ENCODE results near the gene DDX10. TPM values are rescaled to one million over a fixed set of nuclear protein-coding genes. Genes with fewer than 3 reads are reported as not detected.

Gene DDX10
- polyA plus RNA-seq, 4 donors = 7.3 to 22.0 (median 12.1) TPM

DNA sequence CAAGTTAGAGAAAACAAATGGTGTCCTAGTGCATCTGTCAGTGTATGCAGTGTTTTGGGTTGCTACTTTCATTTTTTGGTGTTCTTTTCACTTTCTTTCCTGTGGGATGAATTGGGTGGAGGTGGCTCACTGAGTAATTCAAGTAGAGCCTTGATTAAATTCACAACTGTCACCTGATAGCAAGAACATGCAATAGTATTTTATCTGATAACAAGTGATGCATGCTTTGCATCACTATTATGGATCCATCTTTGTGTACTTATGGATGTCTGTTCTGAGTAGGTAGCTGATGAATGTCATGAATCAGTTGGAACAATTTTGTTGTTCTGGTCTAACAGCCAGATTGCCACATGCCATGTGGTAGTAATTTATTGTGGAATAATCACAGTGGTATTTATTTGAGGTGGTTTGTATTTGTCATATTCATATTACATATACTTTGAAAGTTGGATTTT, 87.5 kb downstream of the DDX10 start:
- Histone ChIP-seq H3K27ac (ENCODE audit: low read depth in 1 of 3, low read length in 2 of 3) (no peak overlapping the region), H3K27me3 (ENCODE audit: control insufficient read depth in 3 of 3, insufficient read depth in 3 of 3, low read length in 3 of 3) (no peaks in the 10 kb centered on the region), H3K4me3 (ENCODE audit: low read depth in 1 of 3, low read length in 3 of 3) (no peak overlapping the region), H3K4me1 (ENCODE audit: control insufficient read depth in 3 of 3, insufficient read depth in 2 of 3, low read depth in 1 of 3, low read length in 2 of 3) (peaks cover 0 to 3% (median 0%) of the 10 kb centered on the region in 3 donors), H3K36me3 (ENCODE audit: control insufficient read depth in 3 of 3, insufficient read depth in 2 of 3, low read depth in 1 of 3, low read length in 3 of 3) (no peaks in the 10 kb centered on the region), H3K9me3 (ENCODE audit: control insufficient read depth in 2 of 2, insufficient read depth in 1 of 2, low read depth in 1 of 2, low read length in 1 of 2) (no peaks in the 10 kb centered on the region)
- FAIRE-seq (no peak), DNase-seq (no peak)

DNA sequence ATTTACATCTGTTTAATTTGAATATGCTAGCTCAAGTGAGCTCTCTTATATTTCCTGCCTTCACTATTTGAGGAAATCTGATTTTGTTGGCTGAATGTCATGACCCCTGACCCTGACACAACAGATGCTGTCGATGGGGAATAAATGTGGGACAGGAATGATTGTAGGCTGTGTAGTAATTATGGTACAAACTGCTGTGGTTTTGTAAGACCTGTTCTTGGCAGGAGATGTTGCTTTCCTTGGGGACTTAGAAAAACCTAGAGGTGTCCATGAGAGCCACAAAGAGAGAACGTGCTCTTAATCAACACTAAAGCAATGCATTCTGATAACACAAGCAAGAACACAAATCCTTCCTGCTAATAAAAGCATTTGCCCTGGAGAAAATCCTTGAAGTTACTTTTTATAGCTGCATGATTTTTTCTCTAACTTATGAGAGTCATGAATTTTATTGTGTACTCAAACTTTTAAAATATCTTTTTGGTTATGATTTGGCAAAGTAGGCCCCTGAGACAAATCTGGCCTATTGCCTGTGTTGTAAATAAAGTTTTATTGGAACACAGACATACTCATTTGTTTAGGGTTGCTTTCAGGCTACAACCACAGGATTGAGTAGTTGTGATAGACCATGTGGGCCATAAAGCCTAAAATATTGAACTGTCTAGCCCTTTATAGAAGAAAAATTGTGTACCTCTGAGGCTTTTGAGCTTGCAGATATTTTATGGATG, 90.2 kb downstream of the DDX10 start:
- Histone ChIP-seq H3K27me3 (ENCODE audit: control insufficient read depth in 3 of 3, insufficient read depth in 3 of 3, low read length in 3 of 3) (no peaks in the 10 kb centered on the region), H3K4me3 (ENCODE audit: low read depth in 1 of 3, low read length in 3 of 3) (no peak overlapping the region), H3K4me1 (ENCODE audit: control insufficient read depth in 3 of 3, insufficient read depth in 2 of 3, low read depth in 1 of 3, low read length in 2 of 3) (peaks cover 0 to 3% (median 0%) of the 10 kb centered on the region in 3 donors), H3K9me3 (ENCODE audit: control insufficient read depth in 2 of 2, insufficient read depth in 1 of 2, low read depth in 1 of 2, low read length in 1 of 2) (no peaks in the 10 kb centered on the region), H3K27ac (ENCODE audit: low read depth in 1 of 3, low read length in 2 of 3) (no peak overlapping the region), H3K36me3 (ENCODE audit: control insufficient read depth in 3 of 3, insufficient read depth in 2 of 3, low read depth in 1 of 3, low read length in 3 of 3) (no peaks in the 10 kb centered on the region)
- DNase-seq (no peak), FAIRE-seq (no peak)
- 35 to 41% (median 38%) methylated on average over 2 of the region's 2 CpGs for WGBS, 3 donors

DNA sequence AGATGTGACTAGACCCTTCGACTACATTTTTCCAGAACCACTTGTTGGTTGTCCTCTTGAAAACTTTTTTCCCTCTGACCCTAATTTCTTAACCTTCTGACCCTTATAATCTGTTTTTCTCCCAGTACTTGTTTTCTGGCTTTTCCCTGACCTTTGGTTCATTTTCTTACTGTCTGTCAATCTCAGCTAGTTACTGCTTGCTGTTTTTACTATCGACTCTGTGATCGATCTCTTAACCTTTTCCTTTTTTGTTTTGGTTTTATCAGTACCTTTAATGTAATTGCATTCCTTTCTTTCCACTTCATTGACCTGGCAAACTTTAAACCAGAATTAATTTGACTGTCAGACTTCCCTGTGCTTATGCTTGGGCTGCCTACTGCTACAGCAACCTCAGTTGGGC, 92.8 kb downstream of the DDX10 start:
- no peak for FAIRE-seq

DNA sequence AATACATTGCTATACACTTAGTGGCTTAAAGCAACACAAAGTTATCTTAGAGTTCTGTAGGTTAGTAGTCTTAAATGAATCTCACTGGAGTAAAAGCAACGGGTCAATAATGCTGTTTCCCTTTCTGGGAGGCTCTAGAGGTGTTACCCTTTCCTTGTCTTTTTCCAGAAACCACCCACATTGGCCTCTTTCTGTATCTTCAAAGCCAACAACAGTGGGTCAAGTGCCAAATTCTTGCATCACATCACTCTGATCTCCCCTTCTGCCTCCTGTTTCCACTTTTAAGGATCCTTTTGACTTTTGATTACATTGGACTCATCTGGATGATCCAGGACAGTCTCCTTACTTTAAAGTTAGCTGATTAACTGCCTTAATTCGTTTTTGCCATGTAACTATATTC, 93.6 kb downstream of the DDX10 start:
- Histone ChIP-seq H3K27ac (ENCODE audit: low read depth in 1 of 3, low read length in 2 of 3) (no peak overlapping the region), H3K9me3 (ENCODE audit: control insufficient read depth in 2 of 2, insufficient read depth in 1 of 2, low read depth in 1 of 2, low read length in 1 of 2) (no peaks in the 10 kb centered on the region), H3K4me1 (ENCODE audit: control insufficient read depth in 3 of 3, insufficient read depth in 2 of 3, low read depth in 1 of 3, low read length in 2 of 3) (peaks cover 0 to 3% (median 0%) of the 10 kb centered on the region in 3 donors), H3K4me3 (ENCODE audit: low read depth in 1 of 3, low read length in 3 of 3) (no peak overlapping the region), H3K27me3 (ENCODE audit: control insufficient read depth in 3 of 3, insufficient read depth in 3 of 3, low read length in 3 of 3) (no peaks in the 10 kb centered on the region), H3K36me3 (ENCODE audit: control insufficient read depth in 3 of 3, insufficient read depth in 2 of 3, low read depth in 1 of 3, low read length in 3 of 3) (no peaks in the 10 kb centered on the region)
- DNase-seq = no peak
- 77 to 86% (median 81%) methylated on average over 2 of the region's 2 CpGs for WGBS, 3 donors
- FAIRE-seq = no peak

More for the DNA sequence above, 92.8 kb downstream of the DDX10 start:
- Histone ChIP-seq H3K4me3 (ENCODE audit: low read depth in 1 of 3, low read length in 3 of 3) (no peak overlapping the region), H3K27ac (ENCODE audit: low read depth in 1 of 3, low read length in 2 of 3) (no peak overlapping the region), H3K4me1 (ENCODE audit: control insufficient read depth in 3 of 3, insufficient read depth in 2 of 3, low read depth in 1 of 3, low read length in 2 of 3) (peaks cover 0 to 3% (median 0%) of the 10 kb centered on the region in 3 donors), H3K36me3 (ENCODE audit: control insufficient read depth in 3 of 3, insufficient read depth in 2 of 3, low read depth in 1 of 3, low read length in 3 of 3) (no peaks in the 10 kb centered on the region), H3K27me3 (ENCODE audit: control insufficient read depth in 3 of 3, insufficient read depth in 3 of 3, low read length in 3 of 3) (no peaks in the 10 kb centered on the region), H3K9me3 (ENCODE audit: control insufficient read depth in 2 of 2, insufficient read depth in 1 of 2, low read depth in 1 of 2, low read length in 1 of 2) (no peaks in the 10 kb centered on the region)
- WGBS, 3 donors = 66 to 84% (median 72%) methylated on average over 3 of the region's 3 CpGs
- no peak for DNase-seq

DNA sequence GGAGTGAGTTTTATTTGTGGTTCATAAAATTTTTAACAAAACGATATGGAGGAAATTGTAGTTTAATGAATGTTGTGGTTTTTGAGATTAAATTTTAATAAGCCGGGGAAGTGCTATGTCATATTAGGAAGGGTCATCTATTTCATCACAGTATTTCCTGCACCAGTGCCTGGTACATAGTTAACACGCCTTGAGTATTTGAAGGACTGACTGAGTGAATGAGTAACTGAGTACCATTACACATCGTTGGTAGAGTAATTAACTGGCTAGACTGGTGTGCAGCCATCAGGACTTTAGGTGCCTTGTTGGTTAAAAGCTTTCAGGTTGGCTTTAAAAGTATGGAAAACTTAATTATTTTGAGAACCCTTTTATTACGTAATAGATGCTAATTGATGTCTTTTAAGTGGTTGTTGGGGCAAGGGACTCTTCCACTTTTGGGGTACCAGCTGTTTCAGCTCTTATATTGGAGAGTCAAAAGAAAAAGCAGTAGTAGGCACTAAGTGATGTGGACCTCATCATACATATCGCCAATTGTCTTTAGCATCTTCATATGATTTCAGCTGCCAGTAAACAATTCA, 101.8 kb downstream of the DDX10 start:
- DNase-seq (no peak), FAIRE-seq (no peak)
- H3K27ac ChIP-seq (ENCODE audit: low read depth in 1 of 3, low read length in 2 of 3) = no peak overlapping the region
- H3K9me3 ChIP-seq (ENCODE audit: control insufficient read depth in 2 of 2, insufficient read depth in 1 of 2, low read depth in 1 of 2, low read length in 1 of 2) = no peaks in the 10 kb centered on the region
- H3K4me3 ChIP-seq (ENCODE audit: low read depth in 1 of 3, low read length in 3 of 3) = no peak overlapping the region
- no peaks in the 10 kb centered on the region for H3K27me3 ChIP-seq (ENCODE audit: control insufficient read depth in 3 of 3, insufficient read depth in 3 of 3, low read length in 3 of 3)
- WGBS, 3 donors = 86 to 90% (median 86%) methylated on average over 6 of the region's 6 CpGs
- H3K4me1 ChIP-seq (ENCODE audit: control insufficient read depth in 3 of 3, insufficient read depth in 2 of 3, low read depth in 1 of 3, low read length in 2 of 3) = no peaks in the 10 kb centered on the region
- no peaks in the 10 kb centered on the region for H3K36me3 ChIP-seq (ENCODE audit: control insufficient read depth in 3 of 3, insufficient read depth in 2 of 3, low read depth in 1 of 3, low read length in 3 of 3)

DNA sequence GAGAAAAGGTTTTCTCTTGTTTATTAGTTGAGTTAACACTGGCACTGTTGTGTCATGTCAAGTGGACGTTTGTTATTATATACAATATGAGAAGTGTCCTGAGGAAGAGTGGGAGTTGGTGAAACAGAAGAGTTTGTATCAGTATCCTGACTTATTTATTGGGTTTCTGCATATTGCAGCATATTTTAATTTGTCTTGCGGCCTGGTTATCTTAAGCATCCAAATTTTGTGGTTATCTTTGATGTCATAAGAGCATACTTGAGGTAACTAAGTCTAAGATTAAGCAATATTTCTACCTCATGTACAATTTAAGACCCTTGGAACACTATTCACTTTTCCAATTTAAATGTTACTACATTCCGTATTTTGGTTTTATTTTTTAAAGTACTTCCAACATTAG, 103.5 kb downstream of the DDX10 start:
- 87 to 98% (median 92%) methylated on average over 3 of the region's 3 CpGs for WGBS, 3 donors

DNA sequence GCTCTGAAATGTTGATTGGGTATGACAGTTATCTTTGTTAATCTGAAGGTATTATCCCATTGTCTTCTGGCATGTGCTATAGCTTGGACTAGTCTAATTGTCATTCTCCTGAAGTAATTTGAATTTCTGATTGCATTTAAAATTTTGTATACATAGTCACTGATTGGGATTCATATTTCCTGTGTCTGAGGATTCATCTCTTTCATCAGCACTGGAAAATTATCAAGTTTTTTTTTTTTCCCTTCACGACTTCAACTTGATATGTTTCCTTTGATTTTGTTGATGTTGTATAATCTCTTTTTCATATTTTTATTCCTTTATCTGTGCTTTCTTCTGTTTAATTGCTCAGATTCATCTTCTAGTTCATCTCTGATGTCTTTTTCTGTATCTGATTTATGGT, 104.1 kb downstream of the DDX10 start:
- Histone ChIP-seq H3K27me3 (ENCODE audit: control insufficient read depth in 3 of 3, insufficient read depth in 3 of 3, low read length in 3 of 3) (no peaks in the 10 kb centered on the region), H3K9me3 (ENCODE audit: control insufficient read depth in 2 of 2, insufficient read depth in 1 of 2, low read depth in 1 of 2, low read length in 1 of 2) (no peaks in the 10 kb centered on the region), H3K4me3 (ENCODE audit: low read depth in 1 of 3, low read length in 3 of 3) (no peak overlapping the region), H3K27ac (ENCODE audit: low read depth in 1 of 3, low read length in 2 of 3) (no peak overlapping the region), H3K36me3 (ENCODE audit: control insufficient read depth in 3 of 3, insufficient read depth in 2 of 3, low read depth in 1 of 3, low read length in 3 of 3) (peaks cover 0 to 2% (median 0%) of the 10 kb centered on the region in 3 donors), H3K4me1 (ENCODE audit: control insufficient read depth in 3 of 3, insufficient read depth in 2 of 3, low read depth in 1 of 3, low read length in 2 of 3) (no peaks in the 10 kb centered on the region)
- DNase-seq (no peak), FAIRE-seq (no peak)
- WGBS, 3 donors = 76 to 87% (median 83%) methylated on average over 1 of the region's 1 CpG

More for the DNA sequence above, 103.5 kb downstream of the DDX10 start:
- Histone ChIP-seq H3K36me3 (ENCODE audit: control insufficient read depth in 3 of 3, insufficient read depth in 2 of 3, low read depth in 1 of 3, low read length in 3 of 3) (peaks cover 0 to 2% (median 0%) of the 10 kb centered on the region in 3 donors), H3K27me3 (ENCODE audit: control insufficient read depth in 3 of 3, insufficient read depth in 3 of 3, low read length in 3 of 3) (no peaks in the 10 kb centered on the region), H3K27ac (ENCODE audit: low read depth in 1 of 3, low read length in 2 of 3) (no peak overlapping the region), H3K4me1 (ENCODE audit: control insufficient read depth in 3 of 3, insufficient read depth in 2 of 3, low read depth in 1 of 3, low read length in 2 of 3) (no peaks in the 10 kb centered on the region), H3K4me3 (ENCODE audit: low read depth in 1 of 3, low read length in 3 of 3) (no peak overlapping the region), H3K9me3 (ENCODE audit: control insufficient read depth in 2 of 2, insufficient read depth in 1 of 2, low read depth in 1 of 2, low read length in 1 of 2) (no peaks in the 10 kb centered on the region)
- no peak for DNase-seq
- no peak for FAIRE-seq

DNA sequence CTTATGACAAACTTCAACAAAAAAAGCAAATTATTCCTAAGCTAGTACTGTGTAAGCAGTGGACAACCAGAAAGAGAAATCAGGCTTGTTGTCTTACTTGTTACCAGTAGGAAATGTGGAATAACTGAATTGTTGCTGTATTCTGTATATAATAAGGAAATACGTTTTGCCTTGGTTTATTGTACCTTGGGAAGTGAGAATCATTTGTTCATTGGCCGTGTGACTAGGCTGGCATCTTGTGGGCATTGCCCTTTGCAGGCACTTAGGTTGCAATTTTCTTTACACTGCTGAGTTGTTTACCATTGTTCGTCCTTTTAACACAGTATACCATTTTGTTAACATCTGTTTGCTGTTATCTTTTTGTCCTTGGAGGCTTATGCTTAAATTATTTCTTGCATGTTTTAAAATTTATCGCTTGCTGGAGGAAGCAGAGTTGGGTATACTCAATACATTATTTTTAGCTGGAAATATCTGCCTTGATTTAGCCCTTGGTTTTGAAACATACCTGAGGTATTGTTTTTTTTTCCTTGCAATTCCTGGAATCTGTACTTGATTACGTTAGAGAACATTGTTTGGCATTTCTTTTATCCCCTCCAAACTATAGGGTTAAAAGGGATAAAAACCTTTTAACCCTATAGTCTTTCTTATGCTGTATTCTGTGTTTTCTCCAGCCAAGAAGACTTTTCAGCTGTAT, 109.3 kb downstream of the DDX10 start:
- 81 to 83% (median 82%) methylated on average over 5 of the region's 5 CpGs for WGBS, 3 donors
- peaks cover 0 to 9% of the 10 kb centered on the region in 2 donors for H3K9me3 ChIP-seq (ENCODE audit: control insufficient read depth in 2 of 2, insufficient read depth in 1 of 2, low read depth in 1 of 2, low read length in 1 of 2)
- FAIRE-seq (no peak), DNase-seq (no peak)
- H3K27ac ChIP-seq (ENCODE audit: low read depth in 1 of 3, low read length in 2 of 3) = no peak overlapping the region
- no peaks in the 10 kb centered on the region for H3K27me3 ChIP-seq (ENCODE audit: control insufficient read depth in 3 of 3, insufficient read depth in 3 of 3, low read length in 3 of 3)
- H3K4me1 ChIP-seq (ENCODE audit: control insufficient read depth in 3 of 3, insufficient read depth in 2 of 3, low read depth in 1 of 3, low read length in 2 of 3) = no peaks in the 10 kb centered on the region
- H3K36me3 ChIP-seq (ENCODE audit: control insufficient read depth in 3 of 3, insufficient read depth in 2 of 3, low read depth in 1 of 3, low read length in 3 of 3) = peaks cover 0 to 2% (median 0%) of the 10 kb centered on the region in 3 donors
- no peak overlapping the region for H3K4me3 ChIP-seq (ENCODE audit: low read depth in 1 of 3, low read length in 3 of 3)
